Middle frontal gyrus (tissue), 1 donor: ENCODE measurements around the gene RSPO3.

Experiments
- DNase-seq: peaks from one replicate; pipeline ENCODE4 v3.0.0-alpha.2; 2015; ENCODE audit warnings: low spot score; ENCODE audit errors: extremely low spot score

Gene RSPO3

DNA sequence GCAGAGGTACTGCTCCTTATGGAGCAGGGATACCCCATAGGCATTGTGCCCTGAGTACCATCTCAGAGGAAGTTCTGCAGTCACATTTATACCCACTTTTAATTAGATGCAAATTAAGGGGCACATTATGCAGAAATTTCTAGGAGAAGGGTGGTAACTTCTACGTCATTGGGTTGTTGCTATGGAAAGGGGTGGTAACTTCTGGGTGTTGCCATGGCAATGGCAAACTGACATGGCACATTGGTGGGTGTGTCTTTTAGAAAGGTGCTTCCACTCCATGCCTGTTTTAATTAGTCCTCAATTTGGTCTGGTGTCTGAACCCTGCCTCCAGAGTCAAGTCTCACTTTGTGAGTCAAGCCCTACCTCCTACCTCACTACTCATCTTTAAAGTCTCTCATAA, 42.0 kb downstream of the RSPO3 start:
- DNase-seq, result no peak

DNA sequence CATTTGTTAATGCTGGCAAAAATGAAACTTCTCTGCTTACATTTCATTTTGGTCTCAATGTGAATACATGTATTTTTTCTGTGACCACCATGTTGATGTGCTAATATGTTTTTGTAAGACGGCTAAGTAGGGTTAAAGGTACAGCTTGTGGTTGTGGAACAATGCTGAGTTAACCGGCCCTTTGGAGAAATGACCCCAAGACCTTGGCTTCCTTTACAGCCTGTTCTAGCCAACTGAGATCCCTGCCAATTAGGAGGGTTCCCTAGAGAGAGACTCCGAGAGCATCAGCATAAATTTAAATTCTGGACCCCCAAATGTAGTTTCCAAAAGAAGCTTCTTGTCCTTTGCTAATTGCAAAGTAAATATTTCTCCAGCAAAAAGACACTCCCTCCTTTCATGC, 44.4 kb downstream of the RSPO3 start:
- no peak for DNase-seq

DNA sequence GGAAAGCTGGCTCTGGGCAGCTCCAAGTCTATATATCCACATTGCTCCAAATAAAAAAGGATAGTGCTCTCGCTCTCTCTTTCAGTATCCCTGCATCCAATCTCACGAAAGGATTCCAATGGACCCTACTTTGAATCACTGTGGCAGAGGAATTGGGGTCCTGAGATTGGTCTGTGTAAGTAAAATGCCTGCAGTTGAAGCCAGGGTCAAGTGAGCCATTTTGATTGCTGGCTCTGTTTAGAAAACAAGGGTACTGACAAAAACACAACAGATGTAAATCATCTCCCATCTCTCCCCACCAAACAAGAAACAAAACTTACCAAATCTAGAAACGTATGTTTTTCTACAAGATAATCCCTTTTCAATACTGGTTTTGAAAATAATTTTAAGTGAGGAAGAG, 45.6 kb downstream of the RSPO3 start:
- DNase-seq, result no peak

DNA sequence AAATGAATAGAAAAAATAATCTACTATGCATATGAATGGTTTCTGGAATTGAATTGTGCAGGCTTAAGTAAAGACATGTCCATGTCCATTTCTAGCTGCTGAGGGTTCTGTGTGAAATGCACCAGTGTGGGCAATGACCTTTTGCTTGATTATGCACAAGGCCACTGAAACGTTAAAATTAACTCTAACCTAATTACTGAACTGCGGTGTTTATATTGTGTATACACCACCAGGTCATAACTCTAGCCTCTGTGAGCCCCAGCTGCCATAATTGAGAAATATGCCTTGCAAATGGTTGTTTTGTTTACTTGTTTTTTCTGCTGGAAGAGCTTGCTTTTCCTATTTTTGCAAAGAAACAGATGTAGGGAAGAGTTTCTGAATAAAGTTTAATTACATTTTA, 46.1 kb downstream of the RSPO3 start:
- DNase-seq, result no peak

DNA sequence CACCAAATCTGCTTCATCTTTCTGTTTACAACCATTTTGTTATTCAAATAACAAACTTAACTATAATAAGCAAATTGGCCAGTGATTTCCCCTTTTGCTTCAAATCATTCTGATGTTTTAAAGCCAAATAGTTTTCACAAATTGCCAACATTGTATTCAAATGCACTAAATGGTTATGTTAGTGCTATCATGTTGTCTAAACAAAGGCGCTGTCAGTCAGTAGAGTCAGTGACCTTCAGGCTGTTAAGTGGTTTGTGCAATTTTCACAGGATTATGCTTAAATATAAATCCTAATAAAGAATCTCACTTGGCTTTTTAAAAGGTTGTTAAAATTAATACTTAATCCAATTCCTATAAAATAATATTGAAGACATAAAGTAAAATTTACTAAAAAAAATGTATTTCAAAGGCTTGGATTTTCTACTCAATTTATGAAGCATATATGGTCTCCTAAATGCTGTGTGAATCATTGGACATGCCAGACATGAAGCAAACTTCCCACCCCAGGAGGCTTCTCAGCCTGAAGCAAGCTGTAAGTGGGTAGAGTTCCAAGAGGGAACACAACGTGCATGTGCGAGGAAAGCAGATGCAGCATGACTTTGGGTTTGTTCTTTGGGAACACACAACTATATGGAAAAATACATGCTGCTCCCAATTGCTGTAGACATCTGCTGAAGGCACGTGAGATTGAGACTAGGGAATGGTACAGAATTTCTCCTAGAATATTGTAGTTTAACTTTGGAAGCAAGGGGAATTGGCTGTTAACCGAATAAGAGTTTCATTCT, 54.9 kb downstream of the RSPO3 start:
- DNase-seq, result peak; percentile 16

DNA sequence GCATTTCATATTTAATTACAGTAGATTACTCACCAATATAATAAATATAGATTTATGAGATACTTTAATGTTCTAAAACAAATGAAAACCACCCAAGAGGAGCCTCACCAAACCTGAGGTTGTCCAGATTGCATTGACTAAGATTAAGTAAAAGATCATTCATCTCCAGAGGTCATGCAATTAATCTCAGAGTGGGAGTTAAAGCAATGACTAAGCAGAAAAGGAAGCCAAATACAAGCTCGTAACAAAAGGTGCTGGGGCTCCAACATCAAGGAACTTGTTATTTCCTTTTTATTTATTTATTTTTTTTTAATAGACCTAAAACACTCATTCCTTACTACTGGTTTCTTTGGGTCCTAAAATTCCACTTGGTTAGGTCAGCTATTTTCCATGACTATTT, 57.7 kb downstream of the RSPO3 start:
- no peak for DNase-seq

DNA sequence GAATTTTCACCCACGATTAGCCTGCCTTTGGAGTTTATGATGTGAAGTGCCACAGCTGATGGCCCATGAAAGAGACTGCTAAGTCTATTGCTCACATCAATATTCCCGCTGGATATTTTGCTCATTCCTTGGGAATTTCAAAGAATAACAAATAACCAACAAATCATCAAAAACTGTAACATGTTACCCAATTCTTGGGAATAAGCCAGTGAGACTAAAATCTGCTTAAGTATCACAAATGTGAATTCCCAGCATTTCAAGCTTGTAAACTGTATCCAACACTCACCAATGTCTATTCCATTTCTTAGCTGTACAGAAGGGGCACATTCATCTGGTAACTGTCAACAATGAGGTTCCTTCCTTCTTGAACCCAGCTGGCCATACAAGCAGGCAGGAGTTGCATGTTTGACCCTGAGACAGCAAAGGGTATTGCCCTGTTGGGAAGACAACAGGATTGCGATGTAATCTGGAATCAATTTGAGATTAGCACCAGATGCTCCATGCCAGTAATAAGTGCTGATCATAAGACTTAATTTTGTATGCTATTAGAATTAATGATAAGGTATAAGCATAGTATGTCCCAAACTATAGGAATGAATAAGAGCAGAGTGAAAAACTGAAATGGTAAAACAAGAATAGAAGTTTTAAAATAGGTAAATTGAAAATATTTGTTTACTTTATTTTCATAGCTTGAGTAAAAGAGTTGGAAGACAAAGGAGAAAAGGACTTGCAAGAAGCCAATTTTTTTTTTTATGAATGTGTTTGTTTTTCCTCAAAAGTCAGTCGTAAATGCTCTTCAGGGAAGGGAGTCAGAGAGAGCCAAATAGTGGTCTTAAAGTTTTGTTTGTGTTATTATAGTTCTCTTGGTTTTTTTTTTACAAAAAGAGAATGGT, 58.8 kb downstream of the RSPO3 start:
- DNase-seq, result no peak

DNA sequence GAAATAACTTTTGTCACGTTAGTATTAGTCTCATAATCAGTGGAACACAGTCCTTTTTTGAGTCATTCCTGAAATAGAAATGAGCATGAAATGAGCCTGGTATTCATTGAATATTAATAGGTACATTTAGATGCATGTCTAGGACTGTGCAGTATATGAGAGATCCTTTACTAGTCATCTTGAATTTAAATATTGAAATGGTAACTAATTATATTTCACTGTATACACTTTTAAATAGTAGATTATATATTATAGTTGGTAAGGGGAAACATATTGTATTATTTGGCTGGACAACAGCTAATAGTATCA, 59.4 kb downstream of the RSPO3 start:
- no peak for DNase-seq

DNA sequence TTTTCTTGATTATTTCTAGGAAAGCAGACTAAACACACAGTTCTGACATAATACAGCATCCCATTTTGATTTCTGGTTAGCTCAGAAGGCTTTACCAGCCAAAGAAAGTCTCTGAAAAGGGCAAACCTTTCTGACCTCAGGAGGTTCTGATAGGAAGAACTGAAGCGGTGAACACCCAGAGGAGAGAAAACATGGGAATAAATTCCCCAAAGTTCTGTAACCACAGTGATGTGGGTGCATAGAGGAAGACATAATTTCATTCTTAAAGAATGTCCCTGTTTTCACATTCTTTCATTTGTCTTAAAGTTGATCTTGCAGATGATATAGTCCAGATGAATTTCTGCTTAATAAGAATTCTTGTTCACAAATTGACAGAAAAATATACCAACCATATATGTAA, 60.3 kb downstream of the RSPO3 start:
- DNase-seq, result no peak

DNA sequence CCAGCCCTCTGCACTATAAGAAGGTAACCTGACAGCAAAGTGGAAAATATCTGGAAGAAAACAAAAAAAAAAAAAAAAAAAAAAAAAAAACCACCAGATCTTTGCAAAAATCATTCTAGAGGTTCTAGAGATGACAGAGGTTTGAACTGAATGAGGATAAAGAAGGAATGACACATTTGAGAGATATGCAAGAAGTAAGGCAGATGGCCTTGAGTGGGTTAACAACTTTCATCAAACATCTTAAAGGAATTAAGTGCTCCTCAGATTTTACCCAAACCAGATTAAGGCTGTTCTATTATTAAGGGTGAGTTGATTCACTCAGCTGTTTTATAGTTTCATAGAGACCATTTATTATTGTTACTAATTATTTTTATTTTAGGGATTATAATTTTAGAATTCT, 62.0 kb downstream of the RSPO3 start:
- no peak for DNase-seq

DNA sequence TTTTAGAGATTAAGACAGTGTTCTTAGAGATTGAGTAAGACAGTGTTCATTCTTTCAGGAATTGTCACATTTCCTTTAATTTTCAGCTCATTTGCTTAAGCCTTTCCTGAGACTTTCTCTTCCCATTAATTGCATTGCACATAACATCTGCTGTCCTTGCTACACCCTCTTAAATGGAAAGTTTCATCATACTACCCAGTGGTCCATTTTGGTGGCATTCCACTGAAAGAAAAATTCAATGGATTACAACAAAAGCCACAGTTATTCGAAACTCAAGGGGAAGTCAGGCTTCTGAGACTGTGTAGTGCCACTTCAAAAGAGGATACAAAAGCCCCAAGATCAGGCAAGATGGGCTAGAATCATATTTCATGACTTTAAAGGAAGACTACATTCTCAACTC, 64.0 kb downstream of the RSPO3 start:
- no peak for DNase-seq

DNA sequence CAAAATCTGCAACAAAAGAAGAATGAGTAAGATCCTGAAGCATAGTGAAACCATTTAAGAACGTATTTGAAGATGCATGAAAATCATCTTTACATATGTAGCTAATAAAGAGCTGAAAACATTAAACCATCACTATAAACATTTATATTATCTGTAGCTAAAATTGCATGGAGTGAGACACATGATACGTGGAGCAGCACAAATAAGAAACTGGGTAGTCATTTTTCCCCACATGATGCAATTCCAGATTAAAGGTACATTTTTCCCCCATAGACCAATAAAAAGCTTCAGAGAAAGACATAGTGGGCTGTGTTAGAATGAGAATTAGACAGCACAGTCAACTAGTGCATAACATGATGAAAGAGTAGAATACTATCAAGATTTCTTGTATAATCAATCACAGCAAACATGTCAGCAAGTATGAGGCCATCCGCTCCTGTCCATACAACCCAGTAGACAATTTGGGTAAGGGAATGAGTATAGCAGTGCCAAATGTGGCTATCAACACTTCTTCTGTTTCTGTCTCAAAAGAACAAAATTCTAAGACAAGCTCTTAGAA, 67.0 kb downstream of the RSPO3 start:
- DNase-seq, result no peak

DNA sequence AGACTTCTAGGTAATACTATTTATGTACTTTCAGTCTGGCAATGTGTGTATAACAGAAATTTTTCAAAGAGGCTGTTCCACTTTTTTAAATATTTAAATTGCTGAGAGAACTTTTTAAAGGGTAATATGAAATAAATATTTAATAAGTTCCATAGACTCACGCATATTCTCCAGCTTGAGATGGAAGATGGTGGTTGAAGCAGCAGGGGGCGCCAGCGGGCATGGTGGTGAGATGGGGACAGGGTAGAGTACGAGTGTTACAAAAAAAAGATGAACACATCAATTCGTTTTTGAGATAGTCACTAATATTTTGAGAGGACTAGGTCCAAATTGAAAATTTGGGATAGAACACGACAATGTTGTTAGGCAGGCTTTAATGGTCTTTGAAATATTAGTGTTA, 68.4 kb downstream of the RSPO3 start:
- DNase-seq, result no peak

DNA sequence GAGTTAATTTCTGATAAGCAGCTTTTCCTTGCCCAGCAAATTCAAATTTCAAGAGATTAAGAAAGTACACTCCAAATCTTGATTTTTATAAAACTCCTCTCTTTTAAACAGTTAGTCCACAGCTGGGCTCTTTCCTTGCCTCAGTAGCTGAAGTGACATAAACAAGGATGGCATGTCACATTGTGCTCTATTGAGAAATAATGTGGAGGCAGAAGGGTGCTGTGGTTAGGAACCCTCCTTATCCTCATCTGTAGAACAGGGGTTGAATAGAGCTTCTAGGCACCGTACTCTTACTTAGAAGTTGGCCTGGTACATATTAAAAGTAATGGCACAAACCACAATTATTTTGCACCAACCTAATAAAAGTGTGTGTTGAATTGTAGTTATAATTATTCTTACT, 70.3 kb downstream of the RSPO3 start:
- no peak for DNase-seq

DNA sequence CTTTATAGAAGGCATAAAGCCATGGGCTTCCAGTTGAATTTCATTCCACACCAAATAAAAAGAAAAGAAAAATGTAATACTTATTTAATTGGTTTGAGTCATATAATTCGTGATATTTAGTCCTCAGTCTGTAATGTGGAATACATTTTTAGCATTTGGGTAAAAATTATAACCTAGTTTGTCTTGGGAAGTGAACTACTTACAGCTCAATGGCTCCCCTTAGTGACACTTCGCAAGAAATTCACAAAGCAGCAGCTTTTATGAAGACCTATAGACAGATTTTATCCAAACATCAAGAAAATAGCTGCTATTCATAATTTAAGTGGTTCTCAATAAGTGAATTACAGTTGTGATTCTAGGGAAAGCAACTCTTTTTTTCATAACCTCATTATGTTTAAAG, 72.1 kb downstream of the RSPO3 start:
- DNase-seq, result no peak

DNA sequence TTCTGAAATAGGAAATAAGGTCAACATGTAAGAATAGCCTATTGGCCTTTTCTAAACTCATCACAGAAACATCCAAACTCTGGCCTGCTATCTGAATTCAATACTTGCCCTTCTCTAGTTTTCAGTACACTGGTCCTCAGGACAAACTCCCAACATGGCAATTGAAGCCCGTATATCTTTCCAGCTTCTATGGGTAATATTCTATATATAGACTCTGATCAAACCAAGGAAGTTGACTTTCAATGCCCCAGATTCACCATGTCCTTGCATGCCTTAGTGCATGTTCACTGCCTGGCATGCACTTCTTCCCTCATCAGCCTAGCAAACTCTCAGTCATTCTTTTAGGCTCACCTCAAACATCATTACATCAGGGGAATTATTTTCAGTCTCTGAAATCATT, 73.2 kb downstream of the RSPO3 start:
- no peak for DNase-seq

DNA sequence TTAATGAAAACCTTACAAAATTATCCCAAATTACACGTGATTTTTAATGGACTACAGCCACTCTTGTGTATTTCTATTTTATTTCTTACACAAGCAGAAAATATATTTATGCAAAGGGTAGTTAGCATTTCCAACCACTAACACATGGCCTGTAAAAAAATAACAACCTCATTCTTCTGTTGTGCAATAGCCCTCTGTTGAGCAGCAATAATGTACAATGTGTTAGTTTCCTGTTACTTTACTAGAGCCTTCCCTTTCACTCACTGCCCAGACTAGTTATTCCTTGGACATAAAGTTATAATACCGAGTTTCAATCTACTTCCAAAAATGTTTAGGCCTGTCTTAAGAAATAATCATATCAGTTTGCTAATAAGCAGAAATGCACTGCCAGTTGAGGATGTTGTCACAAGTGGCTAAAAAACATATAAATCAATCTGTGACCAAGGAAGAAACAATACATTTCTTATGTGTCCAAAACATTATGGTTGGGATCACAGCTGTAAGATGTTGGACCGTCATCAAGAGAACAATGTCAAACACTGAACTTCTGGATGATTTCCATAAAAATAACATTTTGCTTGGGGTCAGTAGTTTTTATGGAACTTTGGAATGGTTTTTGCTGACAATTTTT, 74.6 kb downstream of the RSPO3 start:
- no peak for DNase-seq

DNA sequence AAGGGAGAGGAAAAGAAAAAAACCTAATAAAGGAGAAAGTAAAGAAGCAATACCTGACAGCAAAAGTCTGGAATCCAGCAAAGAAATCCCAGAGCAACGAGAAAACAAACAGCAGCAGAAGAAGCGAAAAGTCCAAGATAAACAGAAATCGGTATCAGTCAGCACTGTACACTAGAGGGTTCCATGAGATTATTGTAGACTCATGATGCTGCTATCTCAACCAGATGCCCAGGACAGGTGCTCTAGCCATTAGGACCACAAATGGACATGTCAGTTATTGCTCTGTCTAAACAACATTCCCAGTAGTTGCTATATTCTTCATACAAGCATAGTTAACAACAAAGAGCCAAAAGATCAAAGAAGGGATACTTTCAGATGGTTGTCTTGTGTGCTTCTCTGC, 77.4 kb downstream of the RSPO3 start:
- no peak for DNase-seq

DNA sequence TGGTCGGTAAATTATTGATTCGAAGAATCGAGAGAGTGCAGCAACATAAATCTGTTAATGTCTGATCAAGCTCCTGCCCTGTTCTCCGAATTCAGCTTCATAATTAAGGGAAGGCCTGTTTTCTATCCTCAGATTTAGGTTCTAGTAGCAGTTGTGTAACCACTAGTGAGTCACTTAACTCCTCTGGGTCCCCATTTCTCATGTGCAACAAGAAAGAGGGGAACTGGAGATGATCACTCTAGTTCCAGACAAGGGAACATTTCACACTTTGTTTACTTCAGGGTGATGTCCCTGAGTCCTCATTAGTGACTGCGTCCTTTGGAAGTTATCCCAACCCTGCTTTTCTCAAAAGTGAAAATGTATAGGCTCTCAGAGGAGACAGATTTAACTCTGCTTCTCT, 80.1 kb downstream of the RSPO3 start:
- DNase-seq, result no peak

DNA sequence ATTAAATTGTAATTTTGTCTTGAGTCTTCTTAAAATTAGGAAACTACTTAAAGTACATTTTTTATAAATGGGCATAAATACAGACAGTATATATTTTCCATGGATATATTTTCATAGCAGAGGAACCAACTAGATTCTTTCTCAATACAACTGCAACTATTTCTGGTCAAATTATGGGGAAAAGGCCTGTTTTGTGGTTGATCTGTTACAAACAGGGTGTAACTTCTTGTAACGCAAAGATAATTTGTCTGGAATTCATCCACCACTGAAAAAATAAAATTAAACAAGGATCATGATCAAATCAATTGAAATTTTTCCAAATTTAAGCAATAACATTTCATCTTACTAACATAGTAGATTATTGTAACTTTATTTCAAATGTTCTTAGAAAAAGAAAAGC, 81.0 kb downstream of the RSPO3 start:
- DNase-seq, result no peak

DNA sequence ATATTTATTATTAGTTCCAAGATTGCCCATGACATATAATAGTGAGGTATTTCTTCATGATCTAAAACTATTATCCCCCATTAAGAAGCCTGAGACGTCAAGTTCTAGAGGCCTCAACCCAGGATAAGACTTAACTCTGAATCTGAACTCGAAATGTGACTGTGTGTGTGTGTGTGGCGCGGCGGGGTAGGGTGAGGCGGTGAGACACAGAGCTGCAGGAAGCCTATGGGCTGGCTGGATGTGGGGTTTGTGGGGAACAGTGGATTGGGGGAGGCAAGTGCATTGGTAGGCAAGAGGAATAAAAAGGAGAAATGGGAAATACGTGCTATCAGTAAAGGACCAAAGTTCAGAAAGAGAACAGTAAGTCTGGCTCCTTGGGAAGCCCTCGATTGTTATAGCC, 81.6 kb downstream of the RSPO3 start:
- DNase-seq, result no peak

DNA sequence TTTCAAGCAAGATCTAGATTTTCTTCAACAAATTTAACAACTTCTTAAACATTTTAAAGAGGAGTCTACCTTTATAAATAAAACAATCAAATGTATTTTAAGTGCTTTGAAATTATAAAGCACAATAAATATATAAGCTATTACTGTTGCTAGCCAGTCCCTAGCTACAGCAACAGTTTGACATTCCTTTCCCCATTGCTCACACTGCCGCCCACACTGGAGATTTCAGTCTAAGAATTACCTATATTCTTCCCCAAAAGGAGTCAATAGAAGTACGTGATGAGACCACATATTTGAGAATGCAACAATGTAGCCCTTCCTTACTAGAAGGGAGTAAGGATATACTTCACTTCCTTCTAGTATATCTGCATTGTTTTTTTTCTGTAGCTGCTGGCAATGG, 82.8 kb downstream of the RSPO3 start:
- no peak for DNase-seq
